Muscle of leg (tissue), 11 donors: Measurements from ENCODE around the gene CFAP119. TPM values are rescaled to one million over a fixed set of nuclear protein-coding genes. Genes with fewer than 3 reads are reported as not detected.

ENCODE experiments used
- DNase-seq: peaks from one replicate; pipeline ENCODE4 v3.0.0; 2013
- H3K27ac ChIP-seq: one replicate; pipeline ENCODE4 v1.5.1; 2013; ENCODE audit warnings: mild to moderate bottlenecking, low read length, control low read depth
- H3K27me3 ChIP-seq: one replicate; pipeline ENCODE4 v1.6.1; 2013; ENCODE audit warnings: low read length; ENCODE audit not compliant: control insufficient read depth, insufficient read depth
- H3K36me3 ChIP-seq: one replicate; pipeline ENCODE4 v1.6.1; 2013; ENCODE audit warnings: low read length; ENCODE audit not compliant: control insufficient read depth, insufficient read depth
- H3K4me1 ChIP-seq: one replicate; pipeline ENCODE4 v1.6.1; 2013; ENCODE audit warnings: low read length; ENCODE audit not compliant: control insufficient read depth, insufficient read depth
- H3K4me3 ChIP-seq: one replicate; pipeline ENCODE4 v1.5.1; 2013; ENCODE audit warnings: low read length, control low read depth
- H3K9me3 ChIP-seq: replicated peaks from 2 replicates; pipeline ENCODE4 v1.6.1; 2013; ENCODE audit warnings: low read depth, low read length; ENCODE audit not compliant: control insufficient read depth
- WGBS: methylation state at CpG from one replicate; pipeline ENCODE4 v1.1.5; 2013; ENCODE audit warnings: missing lambda C conversion rate; ENCODE audit not compliant: insufficient coverage; 5-methylcytosine and 5-hydroxymethylcytosine counted together
- polyA plus RNA-seq, 8 donors: library from polyadenylated mRNA; unstranded; fragments of 120-200 nt; gene quantifications; one replicate each; pipeline versions ENCODE4 v1.2.1 to v1.2.3, GENCODE V29; 2013; ENCODE audit warnings: inconsistent platforms in 1 of 8, low replicate concordance in 1 of 8; ENCODE audit not compliant: insufficient read length in 8 of 8, insufficient read depth in 1 of 8
- total RNA-seq: library from RNA; stranded (reverse); fragments of 120-200 nt; gene quantifications from one replicate; pipeline ENCODE4 v1.2.4, GENCODE V29; 2013

The CFAP119 gene
- total and polyA plus RNA-seq, 9 donors: 1.6 to 3.5 (median 2.5) TPM

DNA sequence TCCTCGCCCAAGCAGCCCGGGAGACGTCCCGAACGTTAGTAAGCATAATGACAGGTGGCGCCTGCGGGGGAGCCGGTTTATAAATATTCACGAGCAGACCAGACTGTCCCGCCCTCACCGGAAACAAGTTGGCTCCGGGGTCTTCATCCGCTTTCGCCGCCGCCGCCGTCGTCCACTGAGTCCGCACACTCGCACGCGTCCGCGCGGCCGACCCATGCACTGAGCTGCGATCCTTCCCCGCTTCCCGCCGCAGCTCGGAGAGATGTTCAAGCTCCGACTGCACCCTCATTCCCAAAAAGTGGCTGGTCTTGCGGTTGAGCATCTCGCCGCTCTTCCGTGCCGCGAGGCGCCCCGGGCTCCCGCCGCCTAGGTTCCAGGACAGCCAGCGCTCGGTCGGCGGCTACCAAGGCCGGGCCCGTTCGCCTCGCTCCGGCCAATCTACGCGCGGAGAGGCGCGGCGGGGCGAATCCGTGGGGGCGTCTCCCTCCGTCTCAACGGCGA lies 385 bp downstream of the CFAP119 start:
- Histone ChIP-seq H3K27ac (peak overlapping the region; percentile 67), H3K36me3 (peaks cover 50% of the 10 kb centered on the region), H3K4me1 (peaks cover 18% of the 10 kb centered on the region), H3K4me3 (peak overlapping the region; percentile 90), H3K27me3 (no peaks in the 10 kb centered on the region), H3K9me3 (no peaks in the 10 kb centered on the region)
- DNase-seq: peak; percentile 54
- WGBS: 0% methylated on average over 64 of the region's 64 CpGs

GRCh38 chr16:30760577-30761426 lies 1.1 kb downstream of the CFAP119 start:
- peaks cover 50% of the 10 kb centered on the region for H3K36me3 ChIP-seq
- H3K27me3 ChIP-seq: no peaks in the 10 kb centered on the region
- no peaks in the 10 kb centered on the region for H3K9me3 ChIP-seq
- peaks cover 18% of the 10 kb centered on the region for H3K4me1 ChIP-seq
- H3K4me3 ChIP-seq: peak overlapping the region; percentile 90
- no peak for DNase-seq
- H3K27ac ChIP-seq: no peak overlapping the region
- 21% methylated on average over 20 of the region's 26 CpGs for whole genome bisulfite sequencing

DNA sequence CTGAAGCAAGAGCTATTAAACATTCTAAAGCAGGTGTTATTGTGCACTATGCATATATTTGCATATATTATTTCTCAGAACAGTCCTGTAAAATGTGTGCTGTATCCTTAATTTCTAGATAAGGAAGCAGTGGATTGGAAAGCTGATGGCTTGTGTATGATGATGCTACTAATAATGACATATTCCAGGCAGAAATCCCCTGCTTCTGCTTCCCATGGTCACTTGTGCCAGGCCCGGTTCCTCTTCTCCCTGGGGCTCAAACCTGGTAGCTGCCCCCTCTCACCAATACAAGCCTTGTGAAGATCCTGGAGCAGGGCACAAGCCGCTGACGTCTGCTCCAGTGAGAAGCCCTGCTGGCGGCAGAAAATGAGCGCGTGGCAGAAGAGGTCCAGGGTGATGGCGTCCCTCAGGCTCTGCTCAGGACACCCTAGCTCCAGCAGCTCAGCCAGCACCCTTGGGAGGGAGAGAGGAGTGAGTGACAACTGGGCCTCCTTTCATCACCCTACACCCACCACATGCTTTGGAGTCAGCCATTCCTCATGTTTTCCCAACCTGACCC lies 1.8 kb downstream of the CFAP119 start:
- no peaks in the 10 kb centered on the region for H3K27me3 ChIP-seq
- WGBS: no CpG with 5 or more reads among the region's 7 CpGs
- H3K27ac ChIP-seq: no peak overlapping the region
- no peaks in the 10 kb centered on the region for H3K9me3 ChIP-seq
- no peak overlapping the region for H3K4me3 ChIP-seq
- H3K36me3 ChIP-seq: peaks cover 44% of the 10 kb centered on the region
- DNase-seq: no peak
- peaks cover 18% of the 10 kb centered on the region for H3K4me1 ChIP-seq

DNA sequence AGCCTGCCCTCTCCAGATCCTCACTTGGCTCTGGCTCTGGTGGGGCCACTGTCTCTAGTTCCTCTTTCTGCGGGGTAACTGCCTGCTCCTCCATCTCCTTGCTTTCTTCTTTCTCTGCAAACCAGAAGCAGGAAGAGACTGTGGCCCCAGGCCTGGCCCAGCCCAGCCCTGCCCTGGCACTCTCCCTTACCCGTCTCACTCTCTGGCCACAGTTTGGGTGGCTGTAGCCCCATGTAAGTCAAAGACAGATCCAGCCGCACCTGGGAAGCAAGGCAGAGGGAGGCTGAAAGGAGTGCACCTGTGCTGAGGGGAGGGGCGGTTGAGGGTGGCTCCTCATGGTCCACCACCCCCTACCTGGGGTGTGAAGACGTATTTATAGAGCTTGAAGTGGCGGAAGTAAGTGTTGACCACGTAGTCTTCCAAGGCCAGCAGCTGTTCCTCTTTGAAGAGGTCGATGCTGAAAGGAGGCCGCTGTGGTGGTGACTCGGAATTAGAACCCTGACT lies 2.8 kb downstream of the CFAP119 start:
- DNase-seq: no peak
- 84% methylated on average over 4 of the region's 10 CpGs for WGBS
- no peak overlapping the region for H3K4me3 ChIP-seq

GRCh38 chr16:30757316-30757715 lies 4.5 kb downstream of the CFAP119 start:
- Histone ChIP-seq H3K27me3 (no peaks in the 10 kb centered on the region), H3K36me3 (peaks cover 45% of the 10 kb centered on the region), H3K4me1 (peaks cover 9% of the 10 kb centered on the region), H3K9me3 (no peaks in the 10 kb centered on the region), H3K4me3 (no peak overlapping the region), H3K27ac (no peak overlapping the region)
- no peak for DNase-seq
- WGBS: 88% methylated on average over 5 of the region's 7 CpGs

More for the DNA sequence above, 2.8 kb downstream of the CFAP119 start:
- H3K27ac ChIP-seq: no peak overlapping the region
- H3K4me1 ChIP-seq: peaks cover 18% of the 10 kb centered on the region
- H3K36me3 ChIP-seq: peaks cover 43% of the 10 kb centered on the region
- no peaks in the 10 kb centered on the region for H3K9me3 ChIP-seq
- no peaks in the 10 kb centered on the region for H3K27me3 ChIP-seq

DNA sequence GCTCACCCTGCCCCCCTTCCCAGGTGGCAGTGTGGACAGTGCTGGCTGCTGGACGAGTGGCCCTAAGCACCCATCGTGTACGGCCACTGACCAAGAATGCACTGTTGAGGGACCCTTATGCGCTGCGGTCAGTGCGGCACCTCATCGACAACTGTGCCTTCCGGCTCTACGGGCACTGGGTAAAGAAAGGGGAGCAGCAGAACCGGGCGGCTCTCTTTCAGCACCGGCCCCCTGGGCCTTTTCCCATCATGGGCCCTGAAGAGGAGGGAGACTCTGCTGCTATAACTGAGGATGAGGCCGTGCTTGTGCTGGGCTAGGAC lies 5.1 kb downstream of the CFAP119 start:
- 96% methylated on average over 9 of the region's 13 CpGs for WGBS
- Histone ChIP-seq H3K4me1 (peaks cover 9% of the 10 kb centered on the region), H3K9me3 (no peaks in the 10 kb centered on the region), H3K4me3 (no peak overlapping the region), H3K27ac (no peak overlapping the region), H3K27me3 (no peaks in the 10 kb centered on the region), H3K36me3 (peaks cover 45% of the 10 kb centered on the region)
- DNase-seq: no peak

DNA sequence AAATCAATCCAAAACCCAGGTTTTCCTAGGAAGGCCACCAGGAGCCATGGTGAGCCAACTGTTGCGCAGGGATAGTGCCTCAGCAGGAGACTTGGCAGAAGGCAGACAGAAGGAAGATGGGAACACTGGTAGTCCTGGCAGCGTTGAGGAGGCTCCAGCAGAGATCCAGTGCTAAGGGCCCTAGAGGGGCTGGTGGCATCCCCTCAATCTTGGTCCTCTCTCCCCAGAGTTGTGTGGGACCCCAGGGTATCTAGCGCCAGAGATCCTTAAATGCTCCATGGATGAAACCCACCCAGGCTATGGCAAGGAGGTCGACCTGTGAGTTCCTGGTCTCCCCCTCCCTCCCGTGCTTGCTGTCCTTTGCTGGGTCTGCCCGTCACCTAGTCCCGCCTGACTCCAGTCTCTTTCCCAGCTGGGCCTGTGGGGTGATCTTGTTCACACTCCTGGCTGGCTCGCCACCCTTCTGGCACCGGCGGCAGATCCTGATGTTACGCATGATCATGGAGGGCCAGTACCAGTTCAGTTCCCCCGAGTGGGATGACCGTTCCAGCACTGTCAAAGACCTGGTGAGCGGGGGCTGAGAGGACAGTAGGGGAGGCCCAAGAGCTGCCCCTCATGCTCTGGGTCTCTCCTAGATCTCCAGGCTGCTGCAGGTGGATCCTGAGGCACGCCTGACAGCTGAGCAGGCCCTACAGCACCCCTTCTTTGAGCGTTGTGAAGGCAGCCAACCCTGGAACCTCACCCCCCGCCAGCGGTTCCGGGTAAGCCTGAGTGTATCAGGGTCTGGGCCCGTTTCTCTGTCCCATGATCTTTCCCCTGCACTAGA lies 5.7 kb downstream of the CFAP119 start:
- 93% methylated on average over 20 of the region's 20 CpGs for WGBS
- Histone ChIP-seq H3K4me3 (no peak overlapping the region), H3K36me3 (peaks cover 49% of the 10 kb centered on the region), H3K27ac (no peak overlapping the region), H3K27me3 (no peaks in the 10 kb centered on the region), H3K9me3 (no peaks in the 10 kb centered on the region), H3K4me1 (peaks cover 6% of the 10 kb centered on the region)
- no peak for DNase-seq

GRCh38 chr16:30753596-30753995 lies 8.3 kb downstream of the CFAP119 start:
- H3K27me3 ChIP-seq: no peaks in the 10 kb centered on the region
- peaks cover 55% of the 10 kb centered on the region for H3K36me3 ChIP-seq
- 87% methylated on average over 4 of the region's 4 CpGs for WGBS
- H3K4me3 ChIP-seq: no peak overlapping the region
- H3K4me1 ChIP-seq: no peaks in the 10 kb centered on the region
- no peaks in the 10 kb centered on the region for H3K9me3 ChIP-seq
- DNase-seq: no peak
- H3K27ac ChIP-seq: no peak overlapping the region

DNA sequence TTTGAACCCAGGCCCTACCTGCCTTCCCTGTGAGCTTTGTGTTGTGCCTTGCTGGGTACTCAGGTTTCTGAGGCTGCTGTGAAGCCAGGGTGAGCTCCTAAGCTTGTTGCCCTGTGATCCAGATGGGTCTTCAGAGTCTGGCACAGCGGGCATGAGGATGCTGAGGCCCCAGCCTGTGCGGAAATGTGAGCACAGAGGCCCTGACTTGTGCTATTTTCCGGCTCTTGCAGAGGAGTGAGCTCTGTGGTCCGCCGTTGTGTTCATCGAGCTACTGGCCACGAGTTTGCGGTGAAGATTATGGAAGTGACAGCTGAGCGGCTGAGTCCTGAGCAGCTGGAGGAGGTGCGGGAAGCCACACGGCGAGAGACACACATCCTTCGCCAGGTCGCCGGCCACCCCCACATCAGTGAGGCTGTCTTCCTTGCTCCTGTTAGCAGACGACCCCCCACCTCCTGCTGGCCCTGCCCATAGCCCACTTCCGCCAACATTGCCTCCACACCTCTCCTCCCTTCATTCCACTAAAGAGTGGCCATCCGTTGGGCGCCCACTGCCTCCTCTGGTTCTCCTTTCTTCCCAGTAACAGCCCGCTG lies 10.9 kb downstream of the CFAP119 start:
- WGBS: 92% methylated on average over 20 of the region's 20 CpGs
- Histone ChIP-seq H3K9me3 (no peaks in the 10 kb centered on the region), H3K4me3 (no peak overlapping the region), H3K27ac (no peak overlapping the region), H3K36me3 (peaks cover 36% of the 10 kb centered on the region), H3K4me1 (peaks cover 6% of the 10 kb centered on the region), H3K27me3 (no peaks in the 10 kb centered on the region)
- no peak for DNase-seq
